SK-N-SH treated with all-trans-retinoic acid at 6 μM for 48 hours (cell line): ENCODE data around the gene PDE4B.

Experiments
- ARNTL ChIP-seq: fragments of 450-650 bp; formaldehyde crosslinking; IDR thresholded peaks from 2 replicates; pipeline ENCODE4 v1.5.0; 2020; ENCODE audit warnings: low read depth, mild to moderate bottlenecking, moderate library complexity, borderline replicate concordance
- BACH2 ChIP-seq: fragments of 250-450 bp; sonication (Bioruptor Pico); IDR thresholded peaks from 2 replicates; pipeline ENCODE4 v1.9.0; 2021; ENCODE audit warnings: mild to moderate bottlenecking, borderline replicate concordance
- ESRRG ChIP-seq: fragments of 250-450 bp; sonication (Bioruptor Pico); IDR thresholded peaks from 2 replicates; pipeline ENCODE4 v1.6.1; 2021; ENCODE audit warnings: mild to moderate bottlenecking
- GLIS3 ChIP-seq: fragments of 250-450 bp; sonication (Bioruptor Pico); IDR thresholded peaks from 2 replicates; pipeline ENCODE4 v1.5.0; 2020; ENCODE audit warnings: mild to moderate bottlenecking, moderate library complexity
- PPARA ChIP-seq: fragments of 250-450 bp; sonication (Bioruptor Pico); IDR thresholded peaks from 2 replicates; pipeline ENCODE4 v1.5.0; 2020; ENCODE audit warnings: mild to moderate bottlenecking, borderline replicate concordance
- RARB ChIP-seq: fragments of 250-450 bp; sonication (Bioruptor Pico); IDR thresholded peaks from 2 replicates; pipeline ENCODE4 v1.8.0; 2021; ENCODE audit warnings: mild to moderate bottlenecking, moderate library complexity
- SNAI2 ChIP-seq: fragments of 250-450 bp; sonication (Bioruptor Pico); IDR thresholded peaks from 2 replicates; pipeline ENCODE4 v1.5.0; 2020; ENCODE audit warnings: mild to moderate bottlenecking, moderate library complexity
- TOX ChIP-seq: fragments of 250-450 bp; sonication (Bioruptor Pico); IDR thresholded peaks from 2 replicates; pipeline ENCODE4 v1.8.0; 2021; ENCODE audit warnings: mild to moderate bottlenecking, moderate library complexity, borderline replicate concordance
- ZC3H10 ChIP-seq: fragments of 250-450 bp; sonication (Bioruptor Pico); IDR thresholded peaks from 2 replicates; pipeline ENCODE4 v1.5.1; 2021; ENCODE audit warnings: mild to moderate bottlenecking, moderate library complexity
- ZFP3 ChIP-seq: fragments of 250-450 bp; sonication (Bioruptor Pico); IDR thresholded peaks from 2 replicates; pipeline ENCODE4 v1.5.0; 2020; ENCODE audit warnings: mild to moderate bottlenecking, moderate library complexity
- ZFP30 ChIP-seq: fragments of 450-650 bp; formaldehyde crosslinking; IDR thresholded peaks from 2 replicates; pipeline ENCODE4 v1.5.0; 2022; ENCODE audit warnings: mild to moderate bottlenecking, moderate library complexity
- ZNF8 ChIP-seq: fragments of 450-650 bp; formaldehyde crosslinking; IDR thresholded peaks from 2 replicates; pipeline ENCODE4 v1.5.0; 2020; ENCODE audit warnings: mild to moderate bottlenecking, moderate library complexity
- TF ChIP-seq, protein P1 (sequence below): fragments of 250-450 bp; sonication (Bioruptor Pico); IDR thresholded peaks from 2 replicates; pipeline ENCODE4 v1.8.0; 2020; ENCODE audit warnings: mild to moderate bottlenecking, moderate library complexity, borderline replicate concordance
- TF ChIP-seq, protein P2 (sequence below): fragments of 250-450 bp; sonication (Bioruptor Pico); IDR thresholded peaks from 2 replicates; pipeline ENCODE4 v1.5.0; 2020; ENCODE audit warnings: mild to moderate bottlenecking, moderate library complexity

DNA sequence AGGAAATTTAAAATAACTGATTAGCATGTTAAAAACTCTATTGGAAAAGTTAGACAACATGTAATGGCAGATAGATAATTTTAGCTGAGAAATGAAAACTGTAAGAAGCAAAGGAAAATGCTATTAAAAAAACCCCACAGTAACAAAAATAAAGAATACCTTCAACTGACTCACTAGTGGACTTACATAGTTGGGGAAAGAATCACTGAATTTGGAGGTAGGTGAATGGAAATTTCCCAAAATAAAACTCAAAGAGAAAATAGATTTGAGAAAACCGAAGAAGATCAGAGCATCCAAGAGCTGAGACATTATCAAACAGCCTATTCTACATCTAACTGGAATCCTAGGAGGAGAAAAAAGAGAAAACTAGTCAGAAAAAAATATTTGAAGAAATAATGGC, 34.7 kb downstream of the PDE4B start:
- TF ChIP-seq, protein P1, sequence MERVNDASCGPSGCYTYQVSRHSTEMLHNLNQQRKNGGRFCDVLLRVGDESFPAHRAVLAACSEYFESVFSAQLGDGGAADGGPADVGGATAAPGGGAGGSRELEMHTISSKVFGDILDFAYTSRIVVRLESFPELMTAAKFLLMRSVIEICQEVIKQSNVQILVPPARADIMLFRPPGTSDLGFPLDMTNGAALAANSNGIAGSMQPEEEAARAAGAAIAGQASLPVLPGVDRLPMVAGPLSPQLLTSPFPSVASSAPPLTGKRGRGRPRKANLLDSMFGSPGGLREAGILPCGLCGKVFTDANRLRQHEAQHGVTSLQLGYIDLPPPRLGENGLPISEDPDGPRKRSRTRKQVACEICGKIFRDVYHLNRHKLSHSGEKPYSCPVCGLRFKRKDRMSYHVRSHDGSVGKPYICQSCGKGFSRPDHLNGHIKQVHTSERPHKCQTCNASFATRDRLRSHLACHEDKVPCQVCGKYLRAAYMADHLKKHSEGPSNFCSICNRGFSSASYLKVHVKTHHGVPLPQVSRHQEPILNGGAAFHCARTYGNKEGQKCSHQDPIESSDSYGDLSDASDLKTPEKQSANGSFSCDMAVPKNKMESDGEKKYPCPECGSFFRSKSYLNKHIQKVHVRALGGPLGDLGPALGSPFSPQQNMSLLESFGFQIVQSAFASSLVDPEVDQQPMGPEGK (CRISPR knock-in tag), result no peak
- TF ChIP-seq ESRRG (CRISPR knock-in tag), result no peak
- TF ChIP-seq ZFP3 (CRISPR knock-in tag), result no peak
- TF ChIP-seq ZNF8 (CRISPR knock-in tag), result no peak
- no peak for TF ChIP-seq GLIS3
- no peak for TF ChIP-seq TOX (CRISPR knock-in tag)
- TF ChIP-seq, protein P2, sequence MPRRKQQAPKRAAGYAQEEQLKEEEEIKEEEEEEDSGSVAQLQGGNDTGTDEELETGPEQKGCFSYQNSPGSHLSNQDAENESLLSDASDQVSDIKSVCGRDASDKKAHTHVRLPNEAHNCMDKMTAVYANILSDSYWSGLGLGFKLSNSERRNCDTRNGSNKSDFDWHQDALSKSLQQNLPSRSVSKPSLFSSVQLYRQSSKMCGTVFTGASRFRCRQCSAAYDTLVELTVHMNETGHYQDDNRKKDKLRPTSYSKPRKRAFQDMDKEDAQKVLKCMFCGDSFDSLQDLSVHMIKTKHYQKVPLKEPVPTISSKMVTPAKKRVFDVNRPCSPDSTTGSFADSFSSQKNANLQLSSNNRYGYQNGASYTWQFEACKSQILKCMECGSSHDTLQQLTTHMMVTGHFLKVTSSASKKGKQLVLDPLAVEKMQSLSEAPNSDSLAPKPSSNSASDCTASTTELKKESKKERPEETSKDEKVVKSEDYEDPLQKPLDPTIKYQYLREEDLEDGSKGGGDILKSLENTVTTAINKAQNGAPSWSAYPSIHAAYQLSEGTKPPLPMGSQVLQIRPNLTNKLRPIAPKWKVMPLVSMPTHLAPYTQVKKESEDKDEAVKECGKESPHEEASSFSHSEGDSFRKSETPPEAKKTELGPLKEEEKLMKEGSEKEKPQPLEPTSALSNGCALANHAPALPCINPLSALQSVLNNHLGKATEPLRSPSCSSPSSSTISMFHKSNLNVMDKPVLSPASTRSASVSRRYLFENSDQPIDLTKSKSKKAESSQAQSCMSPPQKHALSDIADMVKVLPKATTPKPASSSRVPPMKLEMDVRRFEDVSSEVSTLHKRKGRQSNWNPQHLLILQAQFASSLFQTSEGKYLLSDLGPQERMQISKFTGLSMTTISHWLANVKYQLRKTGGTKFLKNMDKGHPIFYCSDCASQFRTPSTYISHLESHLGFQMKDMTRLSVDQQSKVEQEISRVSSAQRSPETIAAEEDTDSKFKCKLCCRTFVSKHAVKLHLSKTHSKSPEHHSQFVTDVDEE, result no peak
- no peak for TF ChIP-seq ZFP30 (CRISPR knock-in tag)
- no peak for TF ChIP-seq PPARA
- TF ChIP-seq RARB (CRISPR knock-in tag), result no peak
- TF ChIP-seq ZC3H10 (CRISPR knock-in tag), result no peak
- no peak for TF ChIP-seq SNAI2
- TF ChIP-seq ARNTL (CRISPR knock-in tag), result no peak
- TF ChIP-seq BACH2, result no peak
